ENCODE data around the gene AZU1. TPM values are rescaled to one million over a fixed set of nuclear protein-coding genes. Genes with fewer than 3 reads are reported as not detected.

AZU1 gene
- total and polyA plus RNA-seq, 7 donors = 0.69 TPM; not detected in 6

GRCh38 chr19:812049-812746 is 15.4 kb upstream of the AZU1 start:
- TF ChIP-seq CTCF (IDR thresholded peaks at IDR 0.05) = no peak
- Histone ChIP-seq H3K9me3 (no peaks in the 10 kb centered on the region), H3K4me3 (no peak overlapping the region), H3K27me3 (ENCODE audit: insufficient read depth in 3 of 3, low read length in 2 of 3) (no peaks in the 10 kb centered on the region), H3K36me3 (ENCODE audit: insufficient read depth in 1 of 2, low read depth in 1 of 2) (peaks cover 9 to 59% of the 10 kb centered on the region in 2 donors), H3K27ac (no peak overlapping the region), H3K4me1 (no peaks in the 10 kb centered on the region)
- DNase-seq (no peak), ATAC-seq (no peak)
- WGBS, 3 donors = 87 to 90% (median 90%) methylated on average over 67 to 80 of the region's 80 CpGs
- intact Hi-C loops (cut with DNase I) = no loop called here

- peak in 1 of 4 donors; percentile 1 for ATAC-seq
- WGBS, 3 donors = 90 to 94% (median 93%) methylated on average over 53 to 72 of the region's 72 CpGs
- no peak overlapping the region for H3K27ac ChIP-seq
- no peak overlapping the region for H3K4me3 ChIP-seq
- H3K4me1 ChIP-seq = no peaks in the 10 kb centered on the region
- intact Hi-C loops (cut with DNase I) = no loop called here
- no peaks in the 10 kb centered on the region for H3K27me3 ChIP-seq (ENCODE audit: insufficient read depth in 3 of 3, low read length in 2 of 3)
- no peaks in the 10 kb centered on the region for H3K9me3 ChIP-seq
- TF ChIP-seq CTCF (IDR thresholded peaks at IDR 0.05) = no peak
- DNase-seq = no peak
- H3K36me3 ChIP-seq (ENCODE audit: insufficient read depth in 1 of 2, low read depth in 1 of 2) = peaks cover 9 to 53% of the 10 kb centered on the region in 2 donors
Measured at GRCh38 chr19:812747-813218, 14.9 kb upstream of the AZU1 start.

- intact Hi-C loops (cut with DNase I) = no loop called here
- H3K4me3 ChIP-seq = no peak overlapping the region
- H3K9me3 ChIP-seq = no peaks in the 10 kb centered on the region
- H3K27me3 ChIP-seq (ENCODE audit: insufficient read depth in 3 of 3, low read length in 2 of 3) = no peaks in the 10 kb centered on the region
- WGBS, 3 donors = 93 to 94% (median 93%) methylated on average over 74 to 87 of the region's 87 CpGs
- DNase-seq (no peak), ATAC-seq (peak in 3 of 4 donors; percentile 20 to 26 (median 26))
- H3K4me1 ChIP-seq = no peaks in the 10 kb centered on the region
- H3K36me3 ChIP-seq (ENCODE audit: insufficient read depth in 1 of 2, low read depth in 1 of 2) = peaks cover 9 to 46% of the 10 kb centered on the region in 2 donors
- H3K27ac ChIP-seq = no peak overlapping the region
- no peak for TF ChIP-seq CTCF (IDR thresholded peaks at IDR 0.05)
Measured at GRCh38 chr19:813219-814151, 14.2 kb upstream of the AZU1 start.

GRCh38 chr19:814152-815078 is 13.2 kb upstream of the AZU1 start:
- no peaks in the 10 kb centered on the region for H3K4me1 ChIP-seq
- no peaks in the 10 kb centered on the region for H3K27me3 ChIP-seq (ENCODE audit: insufficient read depth in 3 of 3, low read length in 2 of 3)
- TF ChIP-seq CTCF (IDR thresholded peaks at IDR 0.05) = no peak
- ATAC-seq (peak in 2 of 4 donors; percentile 19 to 33), DNase-seq (no peak)
- WGBS, 3 donors = 85 to 87% (median 86%) methylated on average over 47 to 49 of the region's 49 CpGs
- peaks cover 8 to 37% of the 10 kb centered on the region in 2 donors for H3K36me3 ChIP-seq (ENCODE audit: insufficient read depth in 1 of 2, low read depth in 1 of 2)
- H3K4me3 ChIP-seq = no peak overlapping the region
- no peak overlapping the region for H3K27ac ChIP-seq
- no peaks in the 10 kb centered on the region for H3K9me3 ChIP-seq
- intact Hi-C loops (cut with DNase I) = no loop called here
